HG03378 (cell line): ENCODE data around the gene GNB1L.

ENCODE experiments used
- ATAC-seq: cut with Tn5 transposase; IDR thresholded peaks from one replicate; pipeline ENCODE4 v1.9.1; 2021; ENCODE audit warnings: mild to moderate bottlenecking, moderate library complexity; ENCODE audit not compliant: unreplicated experiment

GNB1L gene

DNA sequence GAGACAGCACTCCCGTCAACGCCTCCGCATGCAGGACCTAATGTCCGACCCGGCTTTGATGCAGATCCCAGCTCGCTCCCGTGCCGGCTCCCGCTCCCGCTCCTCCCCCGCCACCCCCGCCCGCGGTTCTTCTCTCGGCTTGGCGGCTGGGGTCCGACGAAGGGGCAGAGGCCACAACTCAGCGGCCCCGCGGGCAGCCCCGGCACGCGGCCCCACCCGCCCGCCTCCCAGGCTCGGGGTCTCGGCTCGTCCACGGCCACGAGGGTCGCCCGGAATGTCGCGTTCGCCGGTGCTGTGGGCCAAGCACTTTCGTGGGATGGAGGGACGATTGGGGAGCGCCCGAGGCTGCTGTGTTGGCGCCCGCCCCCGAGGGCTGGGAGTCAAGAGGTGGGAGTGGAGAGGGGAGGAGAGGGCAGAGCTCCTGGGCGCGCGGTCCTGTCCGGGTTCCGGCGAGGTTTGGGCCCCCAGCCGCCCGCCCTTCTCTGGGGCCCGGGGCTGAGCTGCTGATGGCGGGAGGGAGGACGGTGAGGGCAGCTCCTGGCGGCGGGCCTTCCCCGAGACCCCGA is 99.4 kb downstream of the GNB1L start:
- no peak for ATAC-seq

DNA sequence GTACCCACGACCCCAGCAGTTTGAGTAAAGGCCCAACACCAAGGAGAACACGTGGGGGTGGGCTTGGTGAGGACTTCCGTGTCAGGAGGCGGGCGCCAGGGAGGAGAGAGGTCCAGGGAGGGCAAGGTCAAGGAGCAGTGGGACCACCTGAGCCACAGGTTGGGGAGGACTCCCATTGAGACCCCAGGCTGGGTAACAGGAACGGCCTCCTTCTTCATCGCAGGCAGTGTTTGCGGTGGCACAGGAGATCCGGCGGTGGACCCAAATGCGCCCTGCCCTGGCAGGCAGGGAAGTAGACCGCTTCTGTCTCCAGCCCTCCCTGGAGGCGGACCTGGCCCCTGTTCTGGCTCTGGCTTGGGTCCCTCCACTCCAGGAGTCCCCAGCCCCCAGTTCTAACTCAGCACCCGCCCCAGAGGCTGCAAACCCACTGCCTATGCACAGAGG is 100.0 kb downstream of the GNB1L start:
- no peak for ATAC-seq

DNA sequence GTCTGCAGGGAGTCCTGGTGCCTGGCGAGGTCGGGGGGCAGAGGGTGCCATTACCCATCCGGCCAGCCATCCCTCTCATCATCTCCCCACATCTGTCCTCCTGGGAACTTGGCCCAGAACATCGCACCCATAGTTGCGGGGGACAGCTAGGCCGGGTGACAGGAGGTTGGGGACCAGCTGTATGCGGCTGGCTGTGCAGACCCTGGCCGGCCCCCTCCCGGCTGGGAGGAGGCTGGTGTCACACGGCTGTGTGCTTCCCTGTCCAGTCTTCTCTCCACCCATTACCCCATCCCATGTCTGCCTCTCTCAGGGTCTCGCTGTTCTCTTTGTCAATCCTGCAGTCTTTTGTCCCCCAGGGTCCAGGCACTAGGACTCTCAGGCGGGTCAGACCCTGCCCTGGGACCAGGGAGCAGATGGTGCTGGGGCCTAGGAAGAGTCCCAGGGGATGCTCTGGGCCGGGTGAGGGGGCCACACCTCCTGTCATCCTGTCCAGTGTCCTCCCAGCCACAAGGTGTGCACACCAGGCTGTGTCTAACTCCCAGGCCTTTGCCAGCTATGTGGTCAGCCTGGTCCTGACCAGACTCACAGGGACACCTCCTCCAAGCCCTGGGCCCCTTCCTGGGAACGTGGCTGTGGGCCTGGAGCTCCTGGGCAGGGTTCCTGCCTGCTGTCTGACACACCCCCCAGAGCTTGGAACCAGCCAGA is 100.5 kb downstream of the GNB1L start:
- no peak for ATAC-seq

DNA sequence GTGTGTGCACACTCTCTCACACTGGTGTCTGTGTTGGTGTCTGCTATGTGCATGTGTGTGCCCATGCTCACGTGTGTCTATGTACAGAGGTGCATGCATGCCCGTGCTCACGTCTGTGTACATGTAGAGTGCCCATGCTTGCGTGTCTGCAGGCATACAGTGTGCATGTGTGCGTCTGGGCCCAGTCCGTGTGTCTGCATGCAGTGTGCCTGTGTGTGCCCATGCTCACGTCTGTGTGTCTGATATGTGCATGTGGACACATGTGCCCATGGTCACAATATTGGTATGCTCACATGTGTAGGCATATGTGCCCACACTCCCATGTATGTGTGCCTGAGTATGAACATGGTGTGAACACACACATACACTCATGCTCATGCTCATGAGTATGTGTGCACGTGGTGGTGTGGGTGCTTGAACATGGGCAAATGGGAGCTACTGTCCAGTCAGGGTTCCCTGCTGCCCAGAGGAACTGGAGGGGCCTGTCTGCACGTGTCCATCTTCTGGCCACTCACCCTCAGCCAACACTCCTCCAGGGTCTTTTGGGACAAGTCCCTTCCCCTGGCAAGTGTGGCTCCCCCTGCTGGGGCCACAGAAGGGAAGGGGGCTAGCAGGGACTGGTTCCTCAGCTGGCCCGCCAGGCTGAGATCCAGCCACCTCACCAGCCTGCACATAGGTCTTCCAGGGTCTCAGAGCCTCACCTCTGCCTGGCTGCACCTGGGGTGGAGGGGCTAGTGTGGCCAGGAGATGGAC is 101.4 kb downstream of the GNB1L start:
- ATAC-seq = no peak

DNA sequence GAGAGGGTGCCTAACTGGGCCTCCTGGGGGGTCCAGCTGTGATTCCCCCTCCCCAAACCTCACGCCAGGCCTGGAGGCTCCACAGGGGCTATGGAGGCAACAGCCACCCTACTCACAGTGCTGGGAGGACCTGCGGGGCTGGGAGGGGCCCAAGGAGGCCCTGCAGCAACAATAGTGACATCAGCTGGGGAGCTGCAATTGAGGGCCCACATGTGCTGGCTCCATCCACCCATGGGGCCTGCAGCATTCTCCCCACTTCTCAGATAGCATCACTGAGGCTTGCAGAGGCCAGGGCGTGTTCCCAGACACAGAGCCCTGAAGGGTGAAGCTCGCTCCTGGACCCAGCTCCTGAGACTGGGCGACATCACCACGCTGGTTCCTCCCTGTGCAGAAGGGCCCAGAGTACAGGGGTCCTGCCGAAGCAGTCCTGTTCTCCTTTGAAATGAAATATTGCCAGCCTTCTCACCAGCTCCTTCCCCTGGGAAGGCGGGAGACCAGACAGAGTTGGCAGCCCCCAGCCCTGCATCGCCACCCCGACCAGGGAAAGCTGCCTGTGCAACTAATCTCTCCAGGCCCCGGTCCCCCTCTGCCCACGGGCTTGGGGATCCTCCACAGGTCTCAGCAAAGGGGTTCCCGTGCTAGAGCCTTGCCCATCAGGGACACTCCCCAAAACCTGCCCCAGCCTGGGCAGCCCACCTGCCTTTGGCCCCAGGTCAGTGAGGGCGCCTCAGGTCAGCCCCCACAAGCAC is 103.0 kb downstream of the GNB1L start:
- ATAC-seq = no peak

DNA sequence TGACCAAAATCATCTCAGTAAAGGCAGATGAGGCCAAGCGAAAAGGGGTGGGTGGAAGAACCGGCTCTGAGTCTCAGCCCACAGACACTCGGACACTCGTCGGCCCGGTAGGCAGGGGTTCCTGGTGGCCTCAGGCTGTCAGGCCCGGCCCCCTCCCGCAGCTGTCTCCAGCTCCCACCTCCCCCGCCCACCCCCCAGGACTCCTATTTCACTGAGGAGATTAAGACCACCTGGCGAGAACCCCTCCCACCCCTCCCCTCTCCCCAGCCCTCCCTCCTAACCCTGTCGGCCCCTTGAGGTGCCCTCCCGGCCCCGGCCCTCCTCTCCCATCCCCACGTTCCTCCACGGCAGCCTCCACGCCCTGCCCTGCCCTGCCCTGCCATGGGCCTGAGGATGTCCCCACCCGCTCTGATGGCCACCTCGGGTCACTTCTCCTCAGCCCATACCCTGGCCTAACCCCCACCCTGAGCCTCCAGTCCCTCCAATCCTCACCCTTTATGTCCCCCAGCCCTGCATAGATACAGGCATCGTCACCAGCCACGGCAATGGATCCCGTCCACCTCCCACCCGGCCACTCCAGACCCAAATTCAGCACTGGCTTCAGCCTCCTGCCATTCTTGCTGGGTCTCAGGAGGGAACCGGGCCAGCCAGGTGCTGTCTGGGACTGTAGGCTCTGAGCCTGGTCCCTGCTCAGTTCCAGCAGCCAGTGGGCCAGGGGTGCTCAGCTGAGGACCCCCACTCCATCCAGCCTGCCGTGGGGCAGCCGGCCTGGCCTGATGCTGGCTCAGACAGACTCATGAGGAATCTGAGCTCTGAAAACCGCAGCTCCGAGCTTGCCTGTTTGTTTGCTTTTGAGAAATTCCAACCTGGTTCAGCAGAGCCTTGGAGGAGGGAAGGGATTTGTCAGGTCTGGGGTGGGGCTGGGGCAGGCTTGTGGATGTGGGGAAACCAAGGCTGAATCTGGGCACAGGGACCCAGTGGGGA is 103.9 kb downstream of the GNB1L start:
- ATAC-seq = no peak

DNA sequence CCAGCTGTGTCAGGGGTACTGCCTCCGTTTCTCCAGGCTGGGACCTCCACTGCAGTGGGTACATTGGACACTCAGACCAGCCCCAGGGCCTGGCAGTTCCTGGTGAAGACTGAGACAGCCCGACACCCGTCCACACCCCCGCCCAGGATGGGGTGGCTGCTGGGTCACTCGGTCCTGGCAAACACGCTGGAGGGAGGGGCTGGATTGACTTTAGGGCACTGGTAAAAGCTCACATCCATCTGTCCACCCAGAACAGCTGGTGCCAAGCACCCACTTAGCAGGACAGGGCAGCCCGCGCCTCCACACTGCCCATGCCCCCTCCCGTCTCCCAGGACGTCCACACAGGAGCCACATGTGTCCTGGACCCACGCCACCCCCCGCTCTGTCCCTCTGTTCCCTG is 104.8 kb downstream of the GNB1L start:
- no peak for ATAC-seq

DNA sequence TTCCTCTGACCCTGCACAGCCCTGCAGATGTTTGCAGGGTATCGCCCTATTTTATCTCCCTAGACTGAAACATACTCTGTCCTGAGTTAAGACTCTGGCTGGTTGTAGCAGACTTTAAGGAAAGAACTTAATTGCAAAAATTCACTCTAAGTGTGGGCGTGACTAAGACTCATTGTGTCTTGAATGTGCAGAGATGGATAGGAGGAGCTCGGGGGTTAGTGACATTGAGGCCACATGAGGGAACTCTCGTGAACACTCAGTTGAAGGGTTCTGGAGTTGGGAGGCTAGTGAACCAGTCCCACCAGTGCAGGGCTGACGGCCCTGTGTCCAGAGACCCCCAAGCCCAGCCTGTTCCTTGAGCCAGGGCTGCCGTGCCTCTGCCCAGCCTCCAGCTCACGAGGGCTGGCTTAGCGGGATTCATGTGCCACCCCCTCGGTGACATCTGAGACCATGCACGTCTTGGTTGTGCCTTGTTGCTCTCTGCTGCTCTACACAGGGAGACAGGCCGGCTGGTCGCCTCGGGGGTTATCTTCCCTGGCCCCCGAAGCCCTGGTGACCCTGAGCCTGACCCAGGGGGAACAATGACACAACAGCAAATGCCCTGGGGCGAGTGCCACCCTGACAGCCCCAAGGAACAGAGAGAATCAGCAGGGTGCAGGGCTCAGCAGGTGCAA is 105.5 kb downstream of the GNB1L start:
- no peak for ATAC-seq

DNA sequence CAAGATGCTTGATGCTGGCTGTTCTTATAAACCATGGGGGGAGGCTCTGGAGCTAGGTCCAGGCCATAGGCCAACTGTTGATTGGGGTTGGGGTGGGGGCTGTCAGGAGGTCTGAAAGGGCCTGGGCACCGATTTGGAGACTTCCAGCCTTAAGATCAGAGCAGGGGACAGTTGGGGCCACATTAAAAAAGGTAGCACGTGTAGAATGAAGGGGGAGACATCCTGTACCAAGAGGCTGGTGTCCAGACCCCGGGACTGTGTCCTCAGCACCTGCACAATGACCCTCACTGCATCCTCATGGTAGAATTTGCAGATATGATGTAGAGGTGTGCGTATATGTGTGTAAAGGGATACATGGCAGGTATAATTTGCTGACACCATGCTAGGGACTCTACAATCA is 106.5 kb downstream of the GNB1L start:
- ATAC-seq = no peak

DNA sequence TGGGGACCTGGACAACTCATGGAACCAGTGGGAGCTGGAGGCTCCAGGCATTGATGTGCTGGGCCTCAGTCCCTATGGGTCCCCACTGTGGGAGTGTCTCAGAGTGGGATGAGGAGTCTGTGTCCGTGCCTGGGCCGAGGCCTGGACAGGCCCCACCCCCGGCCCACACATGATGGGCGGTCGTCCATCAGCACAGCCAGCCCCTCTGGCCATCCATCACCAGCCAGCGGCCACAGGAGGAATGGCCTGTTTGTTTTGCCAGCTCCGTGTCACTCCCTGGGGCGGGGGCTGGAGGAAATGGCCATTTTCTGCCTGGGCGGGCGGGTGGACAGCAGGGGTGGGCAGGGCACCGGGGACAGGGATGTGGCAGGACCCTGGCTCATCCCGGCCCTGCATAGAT is 107.1 kb downstream of the GNB1L start:
- no peak for ATAC-seq

DNA sequence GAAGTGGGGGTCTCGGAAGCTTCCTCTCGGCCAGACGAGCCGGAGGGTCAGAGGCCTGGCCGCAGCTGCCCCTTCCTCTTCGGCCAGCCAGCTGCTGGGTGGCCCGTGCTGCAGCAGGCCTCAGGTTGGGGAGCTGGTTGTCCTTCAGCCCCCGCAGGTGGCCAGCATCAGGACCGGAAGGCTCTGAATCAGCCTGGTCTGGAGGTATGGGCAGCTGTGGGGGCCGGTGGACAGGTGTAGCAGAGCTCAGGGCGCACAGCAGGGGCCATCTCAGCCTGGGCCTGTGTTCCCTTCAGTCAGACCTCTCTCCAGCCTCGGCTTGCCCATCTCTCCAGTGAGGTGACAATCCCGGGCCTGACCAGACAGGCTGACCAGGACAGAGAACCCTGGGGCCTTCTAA is 107.9 kb downstream of the GNB1L start:
- no peak for ATAC-seq

DNA sequence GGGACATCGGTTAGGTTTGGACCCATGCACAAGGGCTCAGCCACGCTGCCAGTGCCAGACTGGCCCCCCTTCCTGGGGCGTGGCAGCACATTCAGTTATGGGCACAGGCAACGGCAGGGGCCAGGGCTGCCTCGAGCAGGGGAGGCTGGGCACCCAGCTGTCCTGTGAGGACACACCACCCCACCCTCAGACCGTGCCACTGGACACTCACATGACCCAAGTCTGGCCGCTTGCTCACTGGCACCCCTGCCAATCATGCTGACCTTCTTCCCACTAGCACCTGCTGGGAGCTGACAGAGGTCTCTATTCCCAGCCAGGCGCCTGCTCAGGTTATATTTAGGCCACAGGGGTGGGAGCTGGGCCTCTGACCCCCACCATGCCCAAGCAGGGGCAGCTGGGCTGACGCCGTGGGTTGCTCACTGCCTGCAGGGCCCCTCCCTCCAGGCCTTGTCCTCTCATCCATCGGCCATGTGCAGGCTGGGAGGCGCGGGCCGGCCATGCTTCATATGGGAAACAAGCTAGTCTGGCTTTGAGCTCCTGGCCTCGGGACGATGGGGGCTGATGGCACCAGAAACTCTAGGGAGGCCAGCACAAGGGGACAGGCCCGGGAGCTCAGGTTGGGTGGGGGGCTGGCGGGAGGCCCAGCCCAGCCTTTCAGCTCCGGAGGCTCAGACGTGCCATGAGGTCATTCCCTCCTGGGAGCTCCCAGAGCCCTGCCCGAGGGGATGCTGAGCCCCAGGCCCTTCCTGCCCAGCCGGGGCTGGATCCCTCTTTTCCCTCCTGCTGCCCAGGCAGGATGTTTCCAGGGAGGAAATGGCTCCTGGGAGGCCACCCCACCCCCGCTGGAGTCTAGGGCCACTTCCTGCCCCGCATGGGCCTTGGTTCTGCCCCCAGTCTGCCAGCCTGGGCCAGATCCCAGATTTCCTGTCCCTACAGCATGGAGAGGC is 109.2 kb downstream of the GNB1L start:
- ATAC-seq = no peak

DNA sequence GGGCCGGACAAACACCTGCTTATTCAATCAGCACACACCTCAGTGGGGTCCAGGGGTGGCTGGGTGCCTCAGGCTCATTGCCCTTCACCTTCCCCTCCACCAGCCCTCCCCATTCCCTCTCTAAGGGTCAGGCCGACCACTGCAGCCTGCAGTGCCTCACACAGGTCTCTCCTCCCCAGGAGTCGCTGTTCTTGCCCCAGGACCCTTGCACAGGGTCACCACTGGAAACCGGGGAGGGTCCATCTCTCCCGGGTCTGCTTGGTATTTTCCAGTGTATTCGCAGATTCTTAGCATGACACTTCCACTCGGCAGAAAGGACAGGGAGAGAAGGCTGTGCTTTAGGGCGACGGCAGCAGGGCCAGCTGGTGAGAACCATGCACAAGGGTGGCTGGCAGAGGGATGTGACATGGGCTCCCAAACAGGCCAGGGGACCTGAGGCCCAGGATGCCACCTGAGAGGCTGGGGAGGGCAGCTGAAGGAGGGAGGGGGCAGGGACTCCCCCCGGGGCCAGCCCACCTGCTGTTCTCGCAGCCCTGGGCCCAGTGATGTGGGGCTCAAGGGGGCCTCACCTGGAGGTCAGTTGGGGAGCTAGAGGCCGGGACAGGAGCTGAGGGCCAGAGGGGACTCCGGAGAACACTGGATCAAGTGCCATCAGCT is 110.2 kb downstream of the GNB1L start:
- ATAC-seq = no peak

DNA sequence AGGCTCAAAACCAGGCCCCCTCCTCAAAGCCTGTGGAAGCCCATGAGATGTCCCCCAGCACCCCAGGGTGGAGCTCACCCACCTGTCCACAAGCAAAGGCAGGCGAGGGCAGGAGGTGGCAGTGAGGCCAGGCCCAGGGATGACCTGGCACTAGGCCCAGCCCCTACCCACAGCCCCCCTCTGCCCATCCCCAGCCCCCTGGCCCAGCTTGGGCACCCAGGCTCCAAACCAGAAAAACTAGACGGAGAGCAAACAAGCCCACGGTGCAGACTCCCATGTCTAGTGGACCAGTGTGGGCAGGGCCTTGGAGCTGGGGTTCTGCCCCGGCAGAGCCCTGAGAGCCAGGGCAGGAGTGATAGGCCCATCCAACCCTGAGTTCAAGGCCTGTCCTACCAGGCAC is 111.0 kb downstream of the GNB1L start:
- ATAC-seq = no peak

DNA sequence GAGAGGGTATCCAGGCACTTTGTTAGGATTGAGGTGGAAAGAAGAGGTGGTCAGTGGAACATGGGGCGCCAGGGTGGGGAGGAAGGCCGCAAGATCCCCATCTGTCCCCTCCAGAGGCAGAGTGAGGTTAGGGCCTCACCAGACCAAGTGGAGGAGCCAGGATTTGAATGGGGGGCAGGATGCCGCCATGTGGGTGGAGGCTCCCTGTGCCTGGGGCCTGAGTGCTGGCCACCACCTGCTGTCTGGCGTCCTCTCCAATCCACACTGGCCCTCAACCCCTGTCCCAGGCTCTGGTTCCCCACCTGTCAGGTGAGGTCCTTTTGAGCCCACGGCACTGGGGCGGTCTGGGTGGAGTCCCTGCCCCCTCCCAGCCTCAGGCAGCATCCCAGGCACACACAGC is 111.6 kb downstream of the GNB1L start:
- no peak for ATAC-seq

DNA sequence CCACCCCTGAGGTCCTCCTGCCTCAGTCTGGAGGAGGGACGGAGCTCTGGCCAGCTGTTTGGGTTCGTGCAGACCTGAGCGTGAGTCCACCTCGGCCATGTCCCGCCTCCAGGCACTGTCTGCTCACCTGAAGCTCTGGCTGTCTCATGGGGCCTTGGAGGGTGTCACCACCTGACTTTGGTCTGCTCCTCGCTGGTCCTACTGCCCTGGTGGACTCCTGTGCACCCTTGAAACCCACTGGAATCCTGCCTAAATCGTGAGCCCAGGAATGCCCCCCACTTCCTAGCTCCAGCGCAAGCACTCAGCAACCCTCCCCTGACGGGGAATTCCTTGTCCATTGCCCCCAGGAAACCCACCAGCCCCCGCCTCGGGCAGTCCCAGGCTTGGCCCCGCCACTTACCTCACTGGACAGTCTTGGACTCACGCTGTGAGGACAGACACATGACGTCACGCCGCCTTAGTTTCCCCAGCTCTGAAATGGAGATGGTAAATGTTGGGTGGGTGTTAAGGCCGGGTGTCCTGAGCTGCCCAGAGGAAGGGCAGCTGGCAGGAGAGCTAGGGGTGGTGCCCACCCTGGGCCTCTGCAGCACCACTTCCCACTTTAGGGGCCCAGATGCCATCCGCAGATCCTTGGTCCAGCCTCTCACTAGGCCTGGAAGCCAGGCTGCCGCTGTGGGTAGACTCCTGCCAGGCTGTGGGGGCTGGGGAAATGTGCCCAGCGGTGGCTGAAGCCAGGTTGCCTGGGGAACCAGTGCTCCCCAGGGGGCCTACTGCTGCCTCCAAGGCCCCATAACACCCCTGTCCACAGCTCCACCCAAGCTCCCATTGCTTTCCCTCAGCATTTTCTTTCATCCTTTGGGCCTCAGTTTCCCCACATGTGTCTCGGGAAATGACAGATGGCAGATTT is 112.3 kb downstream of the GNB1L start:
- no peak for ATAC-seq

DNA sequence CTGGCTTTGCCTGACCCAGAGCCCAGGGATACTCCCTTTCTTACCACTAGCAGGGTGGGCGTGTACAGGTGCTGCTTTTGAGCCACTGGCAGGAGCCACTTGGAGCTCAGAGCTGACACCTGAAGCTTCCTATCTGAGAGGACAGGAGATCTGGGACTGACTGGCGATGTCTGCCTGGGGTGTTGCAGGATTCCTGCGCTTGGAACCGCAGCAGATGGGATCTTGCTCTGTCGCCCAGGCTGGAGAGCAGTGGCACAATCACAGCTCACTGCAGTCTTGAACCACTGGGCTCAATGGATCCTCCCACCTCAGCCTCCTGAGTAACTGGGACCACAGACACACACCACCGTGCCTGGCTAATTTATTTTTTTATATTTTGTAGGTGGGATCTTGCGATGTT is 113.6 kb downstream of the GNB1L start:
- ATAC-seq = no peak
